Esophagus (tissue), 2 donors: ENCODE results near the gene FBXW12. TPM values are rescaled to one million over a fixed set of nuclear protein-coding genes. Genes with fewer than 3 reads are reported as not detected.
A peak's percentile ranks its signal among the peaks of the same experiment; 100 is the strongest.

Source experiments
- H3K27ac ChIP-seq, 2 donors: one replicate each; pipeline ENCODE4 v1.5.1; 2013; ENCODE audit warnings: low read depth in 2 of 2, mild to moderate bottlenecking in 2 of 2, inconsistent platforms in 1 of 2, low read length in 1 of 2, moderate library complexity in 1 of 2
- H3K27me3 ChIP-seq, 2 donors: one replicate each; pipeline ENCODE4 v1.6.1; 2013; ENCODE audit warnings: low read length in 2 of 2, control low read depth in 1 of 2, mild to moderate bottlenecking in 1 of 2; ENCODE audit not compliant: insufficient read depth in 2 of 2, control insufficient read depth in 1 of 2
- H3K36me3 ChIP-seq, 2 donors: one replicate each; pipeline ENCODE4 v1.6.1; 2013; ENCODE audit warnings: low read length in 1 of 2; ENCODE audit not compliant: control insufficient read depth in 2 of 2, insufficient read depth in 2 of 2
- H3K4me1 ChIP-seq, 2 donors: one replicate each; pipeline ENCODE4 v1.6.1; 2013; ENCODE audit warnings: low read length in 1 of 2; ENCODE audit not compliant: control insufficient read depth in 2 of 2, insufficient read depth in 2 of 2
- H3K4me3 ChIP-seq, 2 donors: one replicate each; pipeline ENCODE4 v1.5.1; 2013; ENCODE audit warnings: low read length in 2 of 2, mild to moderate bottlenecking in 2 of 2, low read depth in 1 of 2, moderate library complexity in 1 of 2
- H3K9me3 ChIP-seq, 2 donors: one replicate each; pipeline ENCODE4 v1.6.1; 2013; ENCODE audit warnings: mild to moderate bottlenecking in 2 of 2, low read depth in 1 of 2, low read length in 1 of 2, moderate library complexity in 1 of 2; ENCODE audit not compliant: control insufficient read depth in 2 of 2, insufficient read depth in 1 of 2
- WGBS, 2 donors: extraction: QIAGEN DNeasy Blood & Tissue Kit; methylation state at CpG; one replicate each; pipeline ENCODE4 v1.1.7; 2013; 5-methylcytosine and 5-hydroxymethylcytosine counted together
- polyA plus RNA-seq, 2 donors: library from polyadenylated mRNA; stranded (reverse); fragments of 200-250 nt; gene quantifications; one replicate each; pipeline ENCODE4 v1.2.3, GENCODE V29; 2013
- donor health status: healthy with polysubstance abuse.
- donor health status: Bipolar disorder and iron deficiency.

Gene FBXW12
- polyA plus RNA-seq, 2 donors, result 0.08 TPM; not detected in 1

GRCh38 chr3:48406443-48407431, 34.7 kb downstream of the FBXW12 start:
- 81% methylated on average over 18 of the region's 18 CpGs for WGBS, 2 donors
- H3K27me3 ChIP-seq, result no peaks in the 10 kb centered on the region
- H3K36me3 ChIP-seq, result peaks cover 17 to 75% of the 10 kb centered on the region in 2 donors
- peak overlapping the region in 1 of 2 donors; percentile 39 for H3K27ac ChIP-seq
- no peaks in the 10 kb centered on the region for H3K9me3 ChIP-seq
- no peak overlapping the region for H3K4me3 ChIP-seq
- H3K4me1 ChIP-seq, result peaks cover 7 to 18% of the 10 kb centered on the region in 2 donors

GRCh38 chr3:48407542-48408099, 35.6 kb downstream of the FBXW12 start:
- Histone ChIP-seq H3K27me3 (no peaks in the 10 kb centered on the region), H3K27ac (peak overlapping the region in 1 of 2 donors; percentile 36), H3K9me3 (no peaks in the 10 kb centered on the region), H3K36me3 (peaks cover 24 to 84% of the 10 kb centered on the region in 2 donors), H3K4me3 (no peak overlapping the region), H3K4me1 (peaks cover 7 to 18% of the 10 kb centered on the region in 2 donors)
- 81 to 89% methylated on average over 8 of the region's 8 CpGs for WGBS, 2 donors

GRCh38 chr3:48408823-48409281, 36.8 kb downstream of the FBXW12 start:
- 82 to 86% methylated on average over 4 of the region's 4 CpGs for WGBS, 2 donors
- peaks cover 7 to 23% of the 10 kb centered on the region in 2 donors for H3K4me1 ChIP-seq
- no peaks in the 10 kb centered on the region for H3K9me3 ChIP-seq
- peaks cover 20 to 94% of the 10 kb centered on the region in 2 donors for H3K36me3 ChIP-seq
- no peak overlapping the region for H3K27ac ChIP-seq
- H3K27me3 ChIP-seq, result no peaks in the 10 kb centered on the region
- no peak overlapping the region for H3K4me3 ChIP-seq

GRCh38 chr3:48409291-48410201, 37.5 kb downstream of the FBXW12 start:
- peaks cover 7 to 28% of the 10 kb centered on the region in 2 donors for H3K4me1 ChIP-seq
- H3K36me3 ChIP-seq, result peaks cover 14 to 95% of the 10 kb centered on the region in 2 donors
- no peak overlapping the region for H3K27ac ChIP-seq
- H3K9me3 ChIP-seq, result no peaks in the 10 kb centered on the region
- 86 to 91% methylated on average over 31 of the region's 31 CpGs for WGBS, 2 donors
- no peaks in the 10 kb centered on the region for H3K27me3 ChIP-seq
- H3K4me3 ChIP-seq, result no peak overlapping the region

GRCh38 chr3:48410205-48411040, 38.4 kb downstream of the FBXW12 start:
- Histone ChIP-seq H3K4me1 (peaks cover 7 to 25% of the 10 kb centered on the region in 2 donors), H3K4me3 (no peak overlapping the region), H3K27me3 (no peaks in the 10 kb centered on the region), H3K36me3 (peaks cover 15 to 95% of the 10 kb centered on the region in 2 donors), H3K27ac (no peak overlapping the region), H3K9me3 (no peaks in the 10 kb centered on the region)
- 89 to 91% methylated on average over 16 of the region's 16 CpGs for WGBS, 2 donors

- Histone ChIP-seq H3K9me3 (no peaks in the 10 kb centered on the region), H3K27me3 (no peaks in the 10 kb centered on the region), H3K36me3 (peaks cover 18 to 93% of the 10 kb centered on the region in 2 donors), H3K27ac (no peak overlapping the region), H3K4me1 (peaks cover 4 to 19% of the 10 kb centered on the region in 2 donors), H3K4me3 (no peak overlapping the region)
- WGBS, 2 donors, result 92 to 94% methylated on average over 9 of the region's 9 CpGs
Observed at GRCh38 chr3:48411041-48411588, 39.1 kb downstream of the FBXW12 start.

- H3K27ac ChIP-seq, result no peak overlapping the region
Observed at GRCh38 chr3:48411606-48412374, 39.8 kb downstream of the FBXW12 start.

More at GRCh38 chr3:48411606-48412374, 39.8 kb downstream of the FBXW12 start:
- Histone ChIP-seq H3K36me3 (peaks cover 23 to 92% of the 10 kb centered on the region in 2 donors), H3K9me3 (no peaks in the 10 kb centered on the region), H3K27me3 (no peaks in the 10 kb centered on the region), H3K4me3 (no peak overlapping the region), H3K4me1 (peaks cover 4 to 19% of the 10 kb centered on the region in 2 donors)
- 89 to 91% methylated on average over 11 of the region's 11 CpGs for WGBS, 2 donors
